Hematopoietic multipotent progenitor cell treated with erythropoietin and hydrocortisone succinate and interleukin-3 and kit ligand, for 17 days (in vitro differentiated cells): Measurements from ENCODE around the gene CDHR5.

ENCODE experiments used
- DNase-seq: peaks from one replicate; pipeline ENCODE4 v3.0.0-alpha.2; 2015; ENCODE audit warnings: low spot score

Gene CDHR5

DNA sequence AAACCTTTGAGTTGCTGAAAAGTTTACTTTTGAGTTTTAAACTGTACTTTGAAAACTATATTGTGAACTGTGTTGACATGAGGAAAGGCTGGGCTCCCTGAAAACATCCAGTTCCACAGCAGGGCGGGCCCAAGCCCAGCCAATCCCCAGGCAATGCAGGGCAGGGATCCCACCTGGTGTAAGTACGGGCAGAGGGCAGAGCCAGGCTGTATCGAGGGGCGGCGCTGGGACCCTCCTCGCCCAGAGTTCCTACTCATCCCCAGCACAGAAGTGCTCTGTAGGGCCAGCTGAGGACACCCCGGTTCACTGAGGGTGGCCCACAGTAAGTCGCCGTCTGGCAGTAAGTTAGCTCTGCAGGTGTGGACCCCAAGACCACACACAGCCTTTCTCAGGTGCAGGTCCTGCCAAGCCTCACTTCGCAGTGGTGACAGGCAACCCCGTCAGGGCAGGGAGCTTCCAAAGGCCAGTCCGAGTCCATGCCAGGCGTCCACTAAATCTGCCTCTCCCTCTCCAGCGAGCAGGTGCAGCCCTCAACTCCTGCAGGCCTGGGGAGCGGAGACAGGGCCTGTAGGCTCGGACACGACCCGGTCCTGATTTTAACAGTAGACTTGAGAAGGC, 57.6 kb downstream of the CDHR5 start:
- no peak for DNase-seq
